Naive thymus-derived CD8-positive, alpha-beta T cell (primary cell): Measurements from ENCODE around the gene SORCS2. TPM values are rescaled to one million over a fixed set of nuclear protein-coding genes. Genes with fewer than 3 reads are reported as not detected.

Source experiments
- ATAC-seq, 2 donors: fragments of 150-1000 bp; cut with Tn5 transposase in 1 of 2; sonication (Bioruptor Pico), chemical (Tn5 transposase) in 1 of 2; 1 replicate in 1 of 2; 2 replicates in 1 of 2; pipeline ENCODE4 v1.10.0; 2021; ENCODE audit warnings: mild to moderate bottlenecking in 2 of 2, moderate library complexity in 2 of 2
- POLR2A ChIA-PET: fragments of 350-600 bp; sonication (Branson Sonifier 250); formaldehyde crosslinking; loops from one replicate; lab custom pipeline; 2021; ENCODE audit warnings: antibody characterized with exemption; lab: Charles Lee
- DNase-seq, 10 donors: peaks; one replicate each; pipeline versions ENCODE4 v3.0.0 to v3.0.0-alpha.2; 2020 to 2022
- H3K27ac Mint-ChIP-seq, 10 donors: one replicate each; pipeline ENCODE4 v1.8.0; 2020 to 2022; ENCODE audit warnings: mild to moderate bottlenecking in 10 of 10, mixed read lengths in 10 of 10, moderate library complexity in 4 of 10, inconsistent platforms in 1 of 10
- H3K27me3 Mint-ChIP-seq, 5 donors: one replicate each; pipeline ENCODE4 v1.8.0; 2021 to 2022; ENCODE audit warnings: mixed read lengths in 5 of 5
- H3K36me3 Mint-ChIP-seq, 3 donors: one replicate each; pipeline ENCODE4 v1.8.0; 2020 to 2022; ENCODE audit warnings: mixed read lengths in 3 of 3, mild to moderate bottlenecking in 2 of 3, inconsistent platforms in 1 of 3
- H3K4me1 Mint-ChIP-seq, 4 donors: one replicate each; pipeline ENCODE4 v1.8.0; 2021 to 2022; ENCODE audit warnings: mixed read lengths in 4 of 4
- H3K4me3 Mint-ChIP-seq, 10 donors: one replicate each; pipeline ENCODE4 v1.8.0; 2020 to 2022; ENCODE audit warnings: mild to moderate bottlenecking in 10 of 10, mixed read lengths in 10 of 10, moderate library complexity in 6 of 10, inconsistent platforms in 1 of 10
- H3K9me3 Mint-ChIP-seq, 9 donors: one replicate each; pipeline ENCODE4 v1.8.0; 2020 to 2022; ENCODE audit warnings: mixed read lengths in 9 of 9, mild to moderate bottlenecking in 3 of 9, inconsistent platforms in 1 of 9, moderate library complexity in 1 of 9
- polyA plus RNA-seq, 3 donors: library from polyadenylated mRNA; unstranded; fragments of 300-500 nt; fragmentation: Illumina TruSeq; gene quantifications; one replicate each; pipeline ENCODE4 v1.2.3, GENCODE V29; 2021
- total RNA-seq, 8 experiments: library from RNA in 2 of 8; stranded (reverse) in 2 of 8; gene quantifications; one replicate each; pipeline ENCODE4 v1.2.3 and lab custom pipeline; 2021 to 2026

The SORCS2 gene
- total and polyA plus RNA-seq, 5 experiments from 2014 or later = not detected

GRCh38 chr4:7289589-7289988 lies 97.3 kb downstream of the SORCS2 start:
- POLR2A ChIA-PET = no interaction called here
- Mint-ChIP-seq H3K4me1 (peaks cover 0 to 2% (median 0%) of the 10 kb centered on the region in 4 donors), H3K36me3 (no peaks in the 10 kb centered on the region), H3K27ac (no peak overlapping the region), H3K4me3 (no peak overlapping the region), H3K9me3 (no peaks in the 10 kb centered on the region), H3K27me3 (peaks cover 0 to 29% (median 17%) of the 10 kb centered on the region in 5 donors)
- no peak for DNase-seq
- ATAC-seq = no peak

- Mint-ChIP-seq H3K4me1 (no peaks in the 10 kb centered on the region), H3K27me3 (peaks cover 0 to 20% (median 10%) of the 10 kb centered on the region in 5 donors), H3K4me3 (no peak overlapping the region), H3K9me3 (no peaks in the 10 kb centered on the region), H3K36me3 (no peaks in the 10 kb centered on the region), H3K27ac (no peak overlapping the region)
- POLR2A ChIA-PET = no interaction called here
- no peak for DNase-seq
- ATAC-seq = no peak
Measured at GRCh38 chr4:7291372-7292114, 99.2 kb downstream of the SORCS2 start.

- H3K9me3 Mint-ChIP-seq = no peaks in the 10 kb centered on the region
- peaks cover 0 to 22% (median 10%) of the 10 kb centered on the region in 5 donors for H3K27me3 Mint-ChIP-seq
- no peaks in the 10 kb centered on the region for H3K4me1 Mint-ChIP-seq
- H3K27ac Mint-ChIP-seq = no peak overlapping the region
- POLR2A ChIA-PET = no interaction called here
- DNase-seq = no peak
- H3K4me3 Mint-ChIP-seq = no peak overlapping the region
- no peaks in the 10 kb centered on the region for H3K36me3 Mint-ChIP-seq
- ATAC-seq = no peak
Measured at GRCh38 chr4:7293703-7294102, 101.4 kb downstream of the SORCS2 start.

- no peak for ATAC-seq
- peaks cover 0 to 22% (median 11%) of the 10 kb centered on the region in 5 donors for H3K27me3 Mint-ChIP-seq
- POLR2A ChIA-PET = no interaction called here
Measured at GRCh38 chr4:7294176-7294756, 101.9 kb downstream of the SORCS2 start.

GRCh38 chr4:7295197-7295910 lies 103.0 kb downstream of the SORCS2 start:
- H3K27ac Mint-ChIP-seq = no peak overlapping the region
- peaks cover 2 to 31% (median 19%) of the 10 kb centered on the region in 5 donors for H3K27me3 Mint-ChIP-seq
- DNase-seq (no peak), ATAC-seq (no peak)
- H3K9me3 Mint-ChIP-seq = no peaks in the 10 kb centered on the region
- no peaks in the 10 kb centered on the region for H3K4me1 Mint-ChIP-seq
- POLR2A ChIA-PET = no interaction called here
- H3K4me3 Mint-ChIP-seq = no peak overlapping the region
- no peaks in the 10 kb centered on the region for H3K36me3 Mint-ChIP-seq

More at GRCh38 chr4:7294176-7294756, 101.9 kb downstream of the SORCS2 start:
- no peaks in the 10 kb centered on the region for H3K9me3 Mint-ChIP-seq
- no peak for DNase-seq
- H3K4me1 Mint-ChIP-seq = no peaks in the 10 kb centered on the region
- H3K36me3 Mint-ChIP-seq = no peaks in the 10 kb centered on the region
- no peak overlapping the region for H3K4me3 Mint-ChIP-seq
- H3K27ac Mint-ChIP-seq = no peak overlapping the region

- Mint-ChIP-seq H3K4me3 (no peak overlapping the region), H3K27me3 (peaks cover 2 to 38% (median 20%) of the 10 kb centered on the region in 5 donors), H3K9me3 (no peaks in the 10 kb centered on the region), H3K36me3 (no peaks in the 10 kb centered on the region), H3K4me1 (no peaks in the 10 kb centered on the region), H3K27ac (no peak overlapping the region)
- DNase-seq (no peak), ATAC-seq (no peak)
- POLR2A ChIA-PET = no interaction called here
Measured at GRCh38 chr4:7295911-7296660, 103.7 kb downstream of the SORCS2 start.

GRCh38 chr4:7296661-7297335 lies 104.5 kb downstream of the SORCS2 start:
- H3K4me3 Mint-ChIP-seq = no peak overlapping the region
- POLR2A ChIA-PET = no interaction called here
- ATAC-seq (no peak), DNase-seq (no peak)
- peaks cover 2 to 41% (median 22%) of the 10 kb centered on the region in 5 donors for H3K27me3 Mint-ChIP-seq
- H3K27ac Mint-ChIP-seq = no peak overlapping the region
- no peaks in the 10 kb centered on the region for H3K9me3 Mint-ChIP-seq
- no peaks in the 10 kb centered on the region for H3K4me1 Mint-ChIP-seq
- H3K36me3 Mint-ChIP-seq = no peaks in the 10 kb centered on the region

GRCh38 chr4:7297374-7297773 lies 105.0 kb downstream of the SORCS2 start:
- peaks cover 2 to 41% (median 22%) of the 10 kb centered on the region in 5 donors for H3K27me3 Mint-ChIP-seq
- H3K4me3 Mint-ChIP-seq = no peak overlapping the region
- POLR2A ChIA-PET = no interaction called here
- H3K9me3 Mint-ChIP-seq = no peaks in the 10 kb centered on the region
- H3K27ac Mint-ChIP-seq = no peak overlapping the region
- H3K36me3 Mint-ChIP-seq = no peaks in the 10 kb centered on the region
- DNase-seq (no peak), ATAC-seq (no peak)
- H3K4me1 Mint-ChIP-seq = no peaks in the 10 kb centered on the region

- POLR2A ChIA-PET = no interaction called here
- no peaks in the 10 kb centered on the region for H3K4me1 Mint-ChIP-seq
- no peaks in the 10 kb centered on the region for H3K36me3 Mint-ChIP-seq
- ATAC-seq = no peak
- H3K27me3 Mint-ChIP-seq = peaks cover 2 to 41% (median 22%) of the 10 kb centered on the region in 5 donors
- no peak overlapping the region for H3K27ac Mint-ChIP-seq
- DNase-seq = no peak
- H3K4me3 Mint-ChIP-seq = no peak overlapping the region
- no peaks in the 10 kb centered on the region for H3K9me3 Mint-ChIP-seq
Measured at GRCh38 chr4:7297881-7298280, 105.5 kb downstream of the SORCS2 start.

- H3K9me3 Mint-ChIP-seq = no peaks in the 10 kb centered on the region
- no peak overlapping the region for H3K27ac Mint-ChIP-seq
- ATAC-seq (no peak), DNase-seq (no peak)
- POLR2A ChIA-PET = no interaction called here
- H3K4me3 Mint-ChIP-seq = no peak overlapping the region
- H3K36me3 Mint-ChIP-seq = no peaks in the 10 kb centered on the region
- no peaks in the 10 kb centered on the region for H3K4me1 Mint-ChIP-seq
- peaks cover 2 to 47% (median 25%) of the 10 kb centered on the region in 5 donors for H3K27me3 Mint-ChIP-seq
Measured at GRCh38 chr4:7298619-7299009, 106.3 kb downstream of the SORCS2 start.

GRCh38 chr4:7299010-7299907 lies 106.9 kb downstream of the SORCS2 start:
- no peaks in the 10 kb centered on the region for H3K9me3 Mint-ChIP-seq
- ATAC-seq = no peak
- no peak overlapping the region for H3K27ac Mint-ChIP-seq
- POLR2A ChIA-PET = no interaction called here
- H3K4me1 Mint-ChIP-seq = no peaks in the 10 kb centered on the region
- peaks cover 2 to 51% (median 26%) of the 10 kb centered on the region in 5 donors for H3K27me3 Mint-ChIP-seq
- H3K36me3 Mint-ChIP-seq = no peaks in the 10 kb centered on the region
- H3K4me3 Mint-ChIP-seq = no peak overlapping the region
- DNase-seq = no peak
